Fibroblast of villous mesenchyme (primary cell): ENCODE results near the gene DIAPH2. TPM values are rescaled to one million over a fixed set of nuclear protein-coding genes. Genes with fewer than 3 reads are reported as not detected.

Experiments used
- DNase-seq: peaks from one replicate; pipeline ENCODE4 v3.0.0-alpha.2; 2010; ENCODE audit warnings: low read depth
- H3K4me3 ChIP-seq: 2 replicates; pipeline ENCODE4 v1.5.1; 2011; ENCODE audit warnings: low read depth, mild to moderate bottlenecking, low read length
- total RNA-seq: library from RNA; depleted of rRNA; stranded (reverse); fragments of >200 nt; gene quantifications from 2 replicates; pipeline ENCODE4 v1.2.3, GENCODE V29; 2012
- TF ChIP-seq, protein P1 (sequence below): IDR thresholded peaks from 2 replicates; pipeline ENCODE4 v1.5.1; 2012; ENCODE audit warnings: low read depth, mild to moderate bottlenecking, low read length; ENCODE audit not compliant: insufficient read depth

The DIAPH2 gene
- total RNA-seq, 1 donor: 15.5 TPM

DNA sequence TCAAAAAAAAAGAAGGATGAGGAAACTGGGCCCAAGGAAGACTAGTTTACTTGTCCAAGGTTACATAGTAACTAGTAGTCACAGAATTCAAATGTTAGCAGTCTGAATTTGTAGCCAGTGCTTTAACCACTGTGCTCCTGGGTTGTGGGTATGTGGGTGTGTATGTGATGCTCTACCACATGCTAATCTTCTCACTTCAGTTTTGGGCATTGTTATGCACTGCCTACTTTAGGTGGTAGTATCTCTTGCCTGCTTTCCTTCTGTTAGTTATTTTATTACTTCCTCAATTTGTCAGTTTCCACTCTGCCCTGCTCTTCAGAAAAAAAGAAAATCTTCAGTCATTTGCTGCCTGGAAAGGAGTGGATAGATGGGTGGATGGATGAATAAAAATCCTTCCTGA, 418.3 kb downstream of the DIAPH2 start:
- H3K4me3 ChIP-seq: no peak overlapping the region
- TF ChIP-seq, protein P1, sequence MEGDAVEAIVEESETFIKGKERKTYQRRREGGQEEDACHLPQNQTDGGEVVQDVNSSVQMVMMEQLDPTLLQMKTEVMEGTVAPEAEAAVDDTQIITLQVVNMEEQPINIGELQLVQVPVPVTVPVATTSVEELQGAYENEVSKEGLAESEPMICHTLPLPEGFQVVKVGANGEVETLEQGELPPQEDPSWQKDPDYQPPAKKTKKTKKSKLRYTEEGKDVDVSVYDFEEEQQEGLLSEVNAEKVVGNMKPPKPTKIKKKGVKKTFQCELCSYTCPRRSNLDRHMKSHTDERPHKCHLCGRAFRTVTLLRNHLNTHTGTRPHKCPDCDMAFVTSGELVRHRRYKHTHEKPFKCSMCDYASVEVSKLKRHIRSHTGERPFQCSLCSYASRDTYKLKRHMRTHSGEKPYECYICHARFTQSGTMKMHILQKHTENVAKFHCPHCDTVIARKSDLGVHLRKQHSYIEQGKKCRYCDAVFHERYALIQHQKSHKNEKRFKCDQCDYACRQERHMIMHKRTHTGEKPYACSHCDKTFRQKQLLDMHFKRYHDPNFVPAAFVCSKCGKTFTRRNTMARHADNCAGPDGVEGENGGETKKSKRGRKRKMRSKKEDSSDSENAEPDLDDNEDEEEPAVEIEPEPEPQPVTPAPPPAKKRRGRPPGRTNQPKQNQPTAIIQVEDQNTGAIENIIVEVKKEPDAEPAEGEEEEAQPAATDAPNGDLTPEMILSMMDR: no peak
- no peak for DNase-seq

DNA sequence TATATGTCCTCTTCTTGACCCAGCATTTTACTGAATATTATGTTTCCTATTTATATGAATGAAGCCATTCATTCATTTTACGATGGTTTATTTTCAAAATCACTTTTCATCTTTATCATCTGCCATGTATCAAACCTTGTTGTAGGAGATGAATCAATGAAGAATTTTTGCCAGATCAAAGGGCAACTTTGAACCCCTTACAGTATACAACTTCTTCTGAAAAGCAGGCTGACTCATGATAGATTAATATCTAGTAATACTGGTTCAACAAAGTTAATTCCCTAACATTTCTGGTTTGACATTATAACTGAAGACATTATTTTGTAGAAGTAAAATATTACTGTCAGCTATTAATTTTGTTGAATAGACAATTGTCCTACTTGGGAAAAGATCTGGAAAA, 425.1 kb downstream of the DIAPH2 start:
- no peak overlapping the region for H3K4me3 ChIP-seq
- TF ChIP-seq, protein P1: no peak
- DNase-seq: no peak

DNA sequence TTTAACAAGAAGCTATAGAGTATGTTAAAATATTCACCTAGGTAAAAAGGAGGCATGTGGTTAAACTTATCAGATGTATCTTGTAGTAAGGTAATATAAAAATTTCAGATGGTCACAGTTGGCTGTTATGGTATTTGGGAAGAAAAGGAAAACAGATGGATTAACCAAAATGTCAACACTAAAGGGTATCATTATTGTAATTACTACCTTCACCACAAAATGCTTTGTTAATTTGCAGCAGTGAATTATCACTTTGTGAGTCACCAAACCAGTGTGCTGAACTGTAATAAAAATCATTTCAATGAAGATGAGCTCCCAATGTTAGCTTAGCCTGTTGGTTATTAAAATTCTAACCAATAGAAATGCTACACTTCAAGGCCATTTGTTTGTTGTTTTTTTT, 432.9 kb downstream of the DIAPH2 start:
- DNase-seq: no peak
- H3K4me3 ChIP-seq: no peak overlapping the region
- TF ChIP-seq, protein P1: no peak

DNA sequence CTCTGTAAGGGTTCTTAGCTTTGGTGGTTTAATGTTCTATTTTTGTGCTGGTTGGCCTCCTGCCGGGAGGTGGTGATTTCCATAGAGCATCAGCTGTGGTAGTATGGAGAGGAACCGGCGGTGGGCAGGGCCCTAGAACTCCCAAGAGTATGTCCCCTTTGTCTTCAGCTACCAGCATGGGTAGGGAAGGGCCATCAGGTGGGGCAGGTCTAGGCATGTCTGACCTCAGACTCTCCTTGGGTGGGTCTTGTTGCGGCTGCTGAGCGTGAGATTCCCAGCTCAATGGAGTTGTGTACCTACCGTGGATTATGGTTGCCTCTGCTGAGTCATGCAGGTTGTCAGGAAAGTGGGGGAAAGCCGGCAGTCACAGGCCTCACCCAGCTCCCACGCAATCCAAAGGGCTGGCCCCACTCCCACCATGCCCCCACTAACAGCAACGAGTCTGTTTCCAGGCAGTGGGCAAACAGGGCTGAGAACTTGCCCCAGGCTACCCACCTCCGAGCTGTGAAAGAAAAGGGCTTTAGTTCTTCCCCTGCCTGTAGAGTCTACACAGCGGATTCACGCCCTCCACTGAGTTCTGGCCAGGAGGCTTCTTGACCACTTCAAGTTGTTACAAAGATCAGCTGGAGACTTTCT, 434.9 kb downstream of the DIAPH2 start:
- no peak for DNase-seq
- no peak overlapping the region for H3K4me3 ChIP-seq
- TF ChIP-seq, protein P1: no peak

DNA sequence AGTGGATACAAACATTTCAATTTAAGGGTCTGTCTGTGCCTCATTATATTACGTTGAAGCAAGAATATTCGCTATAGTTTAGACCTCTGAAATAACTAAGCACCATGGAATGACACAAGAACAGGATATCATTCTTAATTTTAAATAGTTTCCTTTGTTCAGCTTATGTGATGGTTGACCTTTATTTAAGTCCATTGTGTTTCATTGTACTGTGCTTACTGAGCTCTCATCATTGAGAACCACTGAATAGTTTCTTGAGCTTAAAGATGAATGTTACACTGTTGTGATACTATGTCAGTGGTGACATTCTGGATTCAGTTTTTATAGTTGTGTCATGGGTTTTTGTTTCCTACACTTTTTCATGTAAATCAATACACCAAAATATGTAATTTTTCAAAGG, 438.4 kb downstream of the DIAPH2 start:
- no peak for DNase-seq
- TF ChIP-seq, protein P1: no peak
- H3K4me3 ChIP-seq: no peak overlapping the region

DNA sequence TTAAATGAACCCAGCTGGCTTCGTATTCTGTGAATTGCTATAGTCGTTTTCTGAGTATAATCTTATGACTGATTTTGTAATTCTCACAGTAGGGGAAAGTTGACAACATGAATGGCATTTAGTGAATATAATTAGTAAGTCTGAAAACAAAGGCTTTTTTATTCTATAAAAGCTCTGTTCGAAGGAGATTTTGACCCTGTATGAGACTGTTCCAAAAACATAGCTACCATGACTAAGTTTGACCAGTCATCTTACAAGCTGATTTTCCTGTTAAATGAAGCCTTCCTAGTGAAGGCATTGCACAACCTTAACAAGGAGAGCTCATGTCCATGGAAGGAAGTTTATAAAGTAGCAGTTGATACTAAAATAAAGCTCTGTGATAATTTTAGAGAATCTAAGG, 441.4 kb downstream of the DIAPH2 start:
- peak; percentile 14 for DNase-seq
- no peak overlapping the region for H3K4me3 ChIP-seq
- TF ChIP-seq, protein P1: no peak
